DMS153 (cell line): ENCODE measurements around the gene SORBS2.

Experiments
- DNase-seq: peaks from one replicate; lab custom pipeline; 2025; lab: John Stamatoyannopoulos, UW

SORBS2 gene

DNA sequence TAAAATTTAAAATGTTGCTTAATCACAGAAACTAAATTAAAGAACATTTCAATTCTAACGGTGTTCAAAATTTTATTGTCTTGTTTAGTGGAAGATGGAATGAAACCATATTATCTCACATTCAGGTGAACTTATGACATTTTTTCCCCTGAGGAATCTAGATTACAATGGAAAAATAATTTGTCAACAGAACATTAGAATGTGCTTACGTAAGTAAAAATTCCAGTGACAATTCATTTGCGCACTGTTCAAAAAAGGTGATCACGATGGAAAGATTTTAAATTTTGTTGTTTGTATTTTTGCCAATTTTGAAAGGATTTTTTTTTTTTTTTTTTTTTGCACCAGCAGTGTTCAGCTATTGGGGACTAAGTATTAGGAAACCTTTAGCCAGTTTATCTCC is 23.3 kb upstream of the SORBS2 start:
- DNase-seq = no peak

DNA sequence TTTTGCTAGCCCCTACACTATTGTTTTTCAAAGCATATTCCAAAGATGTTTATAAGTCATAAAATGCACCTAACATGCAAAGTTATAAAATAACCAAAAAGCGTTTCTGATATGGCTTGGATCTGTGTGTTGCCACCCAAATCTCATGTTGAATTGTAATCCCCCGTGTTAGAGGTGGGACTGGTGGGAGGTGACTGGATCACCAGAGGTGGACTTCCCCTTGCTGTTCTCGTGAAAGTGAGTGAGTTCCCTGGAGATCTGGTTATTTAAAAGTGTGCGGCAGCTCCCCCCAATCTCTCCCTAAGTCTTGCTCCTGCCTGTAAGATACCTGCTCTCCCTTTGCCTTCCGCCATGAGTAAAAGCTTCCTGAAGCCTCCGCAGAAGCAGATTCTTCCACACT is 22.8 kb upstream of the SORBS2 start:
- DNase-seq = no peak

- DNase-seq = no peak
Observed at GRCh38 chr4:185834088-185834487, 22.1 kb upstream of the SORBS2 start.

DNA sequence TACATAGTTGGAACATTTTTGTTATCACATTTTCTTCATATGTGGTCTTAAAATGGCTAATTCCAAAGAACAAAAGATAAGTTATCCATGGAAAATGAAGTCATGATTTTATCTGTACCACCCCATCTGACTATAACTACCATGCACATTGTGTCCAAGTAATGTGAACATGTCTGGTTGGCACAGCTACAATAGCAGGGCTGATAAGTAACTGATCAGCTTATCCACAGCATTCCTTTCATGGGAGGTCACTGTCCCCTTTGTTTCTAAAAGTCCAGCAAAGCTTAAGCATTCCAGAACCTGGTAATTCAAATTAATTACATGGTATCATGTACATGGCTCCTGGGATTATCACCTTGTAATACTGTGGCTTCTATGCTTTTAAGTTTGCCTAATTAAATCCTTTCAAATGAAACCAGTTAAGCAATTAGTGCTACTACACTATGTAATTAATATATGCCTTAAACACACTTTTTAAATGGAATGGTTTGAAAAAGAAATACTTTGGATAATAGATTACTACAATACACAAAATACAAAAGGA is 21.1 kb upstream of the SORBS2 start:
- DNase-seq = no peak

DNA sequence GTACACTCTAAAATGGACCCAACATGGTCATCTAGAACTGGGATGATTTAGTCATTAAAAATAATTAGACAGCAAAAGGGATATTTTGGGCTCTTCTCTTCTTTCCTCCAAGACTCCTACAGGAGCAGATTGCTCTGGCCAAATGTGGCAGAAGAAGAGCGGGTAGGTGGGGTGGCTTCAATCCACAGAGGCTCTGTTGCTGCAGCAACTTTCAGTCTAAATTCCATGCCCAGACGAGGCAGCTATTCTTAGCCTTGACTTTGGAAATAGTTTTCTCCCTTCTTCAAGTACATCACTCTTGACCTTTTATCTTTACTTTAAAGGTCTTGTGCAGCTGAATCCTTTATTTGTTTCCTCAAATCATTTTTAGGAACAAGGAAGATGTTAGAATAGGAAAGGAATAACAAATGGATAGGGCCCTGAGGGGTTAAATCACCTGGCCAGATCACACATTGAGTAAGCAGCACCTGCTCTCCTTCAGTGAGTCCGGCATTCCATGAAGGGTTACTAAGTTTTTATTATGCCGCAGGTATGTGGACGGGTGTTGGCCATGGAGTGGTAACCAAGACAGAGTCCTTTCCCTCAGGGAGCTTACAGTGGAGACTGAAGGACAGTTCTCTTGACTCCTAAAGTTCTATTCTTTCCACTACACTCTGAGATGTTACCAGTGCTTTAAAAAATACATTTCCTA is 19.3 kb upstream of the SORBS2 start:
- DNase-seq = no peak

- DNase-seq = no peak
Observed at GRCh38 chr4:185830263-185830994, 18.4 kb upstream of the SORBS2 start.

- no peak for DNase-seq
Observed at GRCh38 chr4:185826381-185826780, 14.4 kb upstream of the SORBS2 start.

DNA sequence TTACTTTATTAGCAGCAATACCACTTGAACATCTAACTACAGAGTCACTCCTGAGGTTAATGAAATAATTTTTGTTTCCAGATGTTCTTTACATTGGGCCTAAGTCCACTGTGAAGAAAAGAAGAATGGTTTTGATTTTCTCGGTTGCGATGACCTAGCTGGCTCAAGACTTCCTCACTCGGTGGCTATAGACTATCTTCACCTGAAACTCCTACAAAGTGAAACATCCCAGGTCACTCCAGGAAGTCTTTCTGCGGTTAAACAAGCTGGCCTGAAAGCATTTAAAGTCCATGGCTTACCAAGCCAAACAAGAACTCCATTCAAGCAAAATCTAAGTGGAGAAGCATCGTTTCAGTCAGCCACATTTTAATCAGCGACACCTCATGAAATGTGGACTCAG is 13.7 kb upstream of the SORBS2 start:
- no peak for DNase-seq

DNA sequence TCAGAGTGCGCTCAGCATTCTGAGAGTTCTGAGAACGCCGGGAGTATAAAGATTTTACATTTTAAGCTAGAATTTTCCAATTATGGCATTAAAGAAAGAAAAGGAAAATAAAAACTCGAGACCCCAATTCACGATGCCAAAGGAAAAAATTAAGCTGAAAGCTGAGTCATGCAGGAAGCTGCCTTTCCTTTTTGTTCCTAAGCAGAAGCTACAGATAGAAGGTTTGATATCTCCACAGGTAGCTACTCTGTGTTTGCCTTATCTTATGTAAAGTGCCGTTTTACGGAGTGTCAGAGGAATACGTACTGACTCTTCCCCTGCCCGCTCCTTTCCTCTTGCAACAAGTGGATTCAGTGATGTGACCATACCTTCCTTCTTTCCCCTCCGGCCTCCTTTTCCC is 10.8 kb upstream of the SORBS2 start:
- DNase-seq = no peak

- no peak for DNase-seq
Observed at GRCh38 chr4:185821029-185821419, 9.0 kb upstream of the SORBS2 start.

GRCh38 chr4:185820146-185821028 is 8.4 kb upstream of the SORBS2 start:
- DNase-seq = no peak

GRCh38 chr4:185819144-185819543 is 7.2 kb upstream of the SORBS2 start:
- DNase-seq = no peak

- peak; percentile 47 for DNase-seq
Observed at GRCh38 chr4:185817403-185817818, 5.4 kb upstream of the SORBS2 start.

GRCh38 chr4:185813133-185813532 is 1.1 kb upstream of the SORBS2 start:
- DNase-seq = no peak

GRCh38 chr4:185810746-185811508 is 1.1 kb downstream of the SORBS2 start:
- DNase-seq = no peak

DNA sequence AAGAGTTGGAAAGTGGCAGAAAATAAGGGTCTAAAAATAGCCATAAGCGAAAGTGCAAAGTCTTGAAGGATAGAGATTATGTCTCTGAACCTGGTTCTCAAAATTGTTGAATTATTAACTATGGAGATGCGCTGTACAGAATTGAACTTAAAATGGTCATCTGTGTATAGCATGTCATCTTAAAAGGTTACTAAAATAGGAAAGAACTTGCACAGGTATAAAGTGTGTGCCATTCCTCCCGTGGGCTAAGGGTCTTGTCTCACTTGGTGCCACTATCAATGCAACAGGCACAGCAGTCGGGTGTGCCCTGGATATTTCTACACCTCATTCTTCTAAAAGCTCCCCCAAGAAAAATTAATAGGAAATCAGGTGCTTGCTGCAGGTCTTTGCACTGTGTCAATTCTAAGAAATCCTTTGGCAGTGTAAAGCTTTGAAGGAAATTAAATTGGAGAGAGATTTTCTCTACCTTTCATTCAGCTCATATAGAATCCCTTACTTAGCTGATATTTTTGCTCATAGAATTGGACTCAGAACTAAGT is 2.4 kb downstream of the SORBS2 start:
- no peak for DNase-seq

DNA sequence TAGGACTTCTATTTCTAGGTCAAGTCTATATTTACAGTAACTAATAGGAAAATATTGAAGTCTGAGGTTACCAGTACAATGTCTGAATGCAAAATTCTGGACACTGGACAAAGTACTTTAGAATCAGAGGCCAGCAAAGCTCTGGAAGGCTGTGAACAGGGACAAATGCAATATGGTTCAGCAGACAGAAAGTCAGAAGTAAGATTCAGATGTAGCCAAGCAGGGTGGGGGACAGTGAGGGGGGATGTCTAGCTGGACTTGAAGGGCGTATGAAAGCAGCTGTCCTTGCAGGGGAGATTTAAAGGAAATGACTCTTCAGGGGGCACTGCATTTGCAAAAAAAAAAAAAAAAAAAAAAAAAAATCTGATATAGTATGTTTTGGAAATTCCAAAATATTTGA is 2.9 kb downstream of the SORBS2 start:
- no peak for DNase-seq

DNA sequence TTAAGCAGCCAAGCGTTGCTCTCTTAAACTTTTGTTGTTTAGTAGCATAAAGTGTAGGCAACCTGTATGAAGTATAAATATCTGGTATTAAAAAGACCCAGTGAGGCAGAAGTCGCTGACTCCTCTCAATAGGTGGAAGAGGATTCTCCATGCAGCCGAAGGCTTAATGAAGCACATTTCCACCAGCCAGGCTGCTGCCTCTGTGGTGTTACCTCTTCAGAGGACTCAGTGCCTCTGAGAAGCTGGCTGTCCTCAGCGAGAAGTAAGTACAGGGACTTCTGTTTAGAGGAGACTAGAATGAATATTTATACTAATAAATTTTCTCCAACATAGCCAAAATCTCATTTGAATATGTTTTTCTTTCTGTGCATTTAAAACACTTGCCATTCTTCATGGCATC is 6.0 kb downstream of the SORBS2 start:
- no peak for DNase-seq

GRCh38 chr4:185805262-185805802 is 6.7 kb downstream of the SORBS2 start:
- no peak for DNase-seq

DNA sequence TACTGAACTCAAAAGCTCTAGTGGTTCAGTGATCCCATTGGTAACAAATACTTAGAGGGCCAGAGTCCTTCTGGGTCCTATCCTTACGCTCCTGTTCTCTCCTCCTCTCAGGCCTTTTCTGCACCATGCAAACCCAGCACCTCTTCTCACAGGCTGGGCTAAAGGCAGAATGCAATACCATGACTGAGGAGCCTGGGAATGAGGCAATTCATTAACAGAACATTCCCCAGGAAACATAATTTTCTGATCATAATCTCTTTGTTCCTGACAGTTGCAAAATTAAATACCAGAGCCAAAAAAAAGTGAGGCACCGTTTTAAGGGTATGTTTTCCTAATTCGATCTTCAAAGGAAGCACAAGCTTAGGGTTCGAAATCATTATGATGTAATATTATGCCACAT is 9.0 kb downstream of the SORBS2 start:
- DNase-seq = no peak

DNA sequence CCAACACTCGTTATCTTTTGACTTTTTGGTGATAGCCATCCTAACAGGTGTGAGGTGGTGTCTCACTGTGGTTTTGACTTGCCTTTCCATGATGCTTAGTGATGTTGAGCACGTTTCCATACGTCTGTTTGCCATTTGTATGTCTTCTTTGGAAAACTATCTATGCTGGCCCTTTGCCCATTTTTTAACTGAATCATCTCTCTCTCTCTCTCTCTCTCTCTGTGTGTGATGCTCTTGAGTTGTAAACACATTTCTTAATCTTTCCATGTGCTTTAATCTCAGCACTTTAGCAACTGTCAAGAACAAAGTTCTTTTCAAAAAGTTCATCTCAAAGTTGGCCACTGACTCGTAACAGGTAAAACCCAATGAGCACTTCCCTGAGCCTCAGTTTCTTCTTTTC is 10.5 kb downstream of the SORBS2 start:
- no peak for DNase-seq
